Stimulated activated naive CD4-positive, alpha-beta T cell (primary cell): Measurements from ENCODE around the gene BLM.
A peak's percentile ranks its signal among the peaks of the same experiment; 100 is the strongest.
"Not testable (repeated sequence)": the region's sequence is repeated elsewhere in the genome, so short reads cannot be mapped to it uniquely, and the experiment has no call there.

Experiments
- DNase-seq, 6 experiments: peaks; one replicate each; lab custom pipeline; 2025; lab: John Stamatoyannopoulos, UW

The BLM gene

DNA sequence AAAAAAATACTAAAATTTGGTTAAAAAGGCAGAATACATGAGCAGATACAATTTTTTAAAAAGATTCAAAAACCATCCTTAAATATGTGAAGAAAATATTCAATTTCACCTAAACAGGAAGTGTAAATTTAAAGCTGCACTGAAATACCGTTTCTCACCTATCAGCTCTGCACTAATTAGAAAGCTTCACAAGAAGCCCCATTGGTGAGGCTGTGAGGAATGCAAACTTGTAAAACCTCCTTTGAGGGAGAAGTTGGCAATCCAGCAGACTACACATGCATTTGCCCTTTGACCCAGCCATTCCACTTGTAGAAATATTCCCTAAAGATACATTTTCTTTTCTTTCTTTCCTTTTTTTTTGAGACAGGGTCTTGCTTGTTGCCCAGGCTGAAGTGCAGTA lies 18.8 kb downstream of the BLM start:
- no peak for DNase-seq

DNA sequence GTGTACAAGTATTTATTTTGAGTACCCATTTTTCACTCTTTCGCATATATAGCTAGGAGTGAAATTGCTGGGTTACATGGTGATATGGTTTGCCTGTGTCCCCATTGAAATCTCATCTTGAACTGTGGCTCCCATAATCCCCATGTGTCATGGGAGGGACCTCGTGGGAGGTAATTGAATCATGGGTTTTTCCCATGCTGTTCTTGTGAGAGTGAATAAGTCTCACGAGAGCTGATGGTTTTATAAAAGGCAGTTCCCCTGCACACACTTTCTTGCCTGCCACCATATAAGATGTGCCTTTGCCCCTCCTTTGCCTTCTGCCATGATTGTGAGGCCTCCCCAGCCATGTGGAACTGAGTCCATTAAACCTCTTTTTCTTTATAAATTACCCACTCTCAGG lies 23.4 kb downstream of the BLM start:
- not testable (repeated sequence) for DNase-seq

DNA sequence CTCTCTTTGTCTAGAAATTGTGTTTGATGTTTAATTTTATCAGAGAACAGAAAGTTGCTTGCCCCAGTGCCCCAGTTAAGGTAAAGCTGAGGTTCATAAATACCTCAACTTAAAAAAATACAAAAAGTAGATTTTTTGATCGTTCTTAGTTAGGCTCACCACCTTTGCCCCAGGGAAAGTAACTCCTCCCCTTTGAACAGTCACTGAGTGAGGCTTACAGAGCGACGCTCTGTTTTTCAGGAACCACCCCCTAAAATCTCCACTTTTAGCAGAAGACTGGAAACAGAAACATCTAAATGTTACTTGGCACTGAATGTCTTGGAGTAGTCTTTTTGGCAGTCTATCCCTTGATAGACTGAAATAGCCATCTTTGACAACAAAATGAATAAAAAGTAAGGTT lies 24.9 kb downstream of the BLM start:
- DNase-seq = no peak

DNA sequence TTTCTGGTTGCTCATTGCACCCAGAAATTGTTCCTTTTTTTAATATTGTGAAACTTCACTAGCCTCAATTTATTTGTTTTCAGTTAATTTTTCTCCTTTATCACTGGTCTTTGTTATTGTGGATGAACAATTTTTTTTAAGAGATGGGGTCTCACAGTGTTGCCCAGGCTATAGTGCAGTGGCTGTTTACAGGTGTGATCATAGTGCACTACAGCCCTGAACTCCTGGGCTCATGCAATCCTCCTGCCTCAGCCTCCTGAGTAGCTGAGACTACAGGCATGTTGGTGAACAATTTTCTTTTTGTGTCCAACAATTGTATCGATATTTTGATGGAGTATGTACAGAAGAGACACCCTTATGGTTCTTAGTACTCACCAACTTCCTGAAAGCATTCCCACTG lies 26.3 kb downstream of the BLM start:
- DNase-seq = no peak

DNA sequence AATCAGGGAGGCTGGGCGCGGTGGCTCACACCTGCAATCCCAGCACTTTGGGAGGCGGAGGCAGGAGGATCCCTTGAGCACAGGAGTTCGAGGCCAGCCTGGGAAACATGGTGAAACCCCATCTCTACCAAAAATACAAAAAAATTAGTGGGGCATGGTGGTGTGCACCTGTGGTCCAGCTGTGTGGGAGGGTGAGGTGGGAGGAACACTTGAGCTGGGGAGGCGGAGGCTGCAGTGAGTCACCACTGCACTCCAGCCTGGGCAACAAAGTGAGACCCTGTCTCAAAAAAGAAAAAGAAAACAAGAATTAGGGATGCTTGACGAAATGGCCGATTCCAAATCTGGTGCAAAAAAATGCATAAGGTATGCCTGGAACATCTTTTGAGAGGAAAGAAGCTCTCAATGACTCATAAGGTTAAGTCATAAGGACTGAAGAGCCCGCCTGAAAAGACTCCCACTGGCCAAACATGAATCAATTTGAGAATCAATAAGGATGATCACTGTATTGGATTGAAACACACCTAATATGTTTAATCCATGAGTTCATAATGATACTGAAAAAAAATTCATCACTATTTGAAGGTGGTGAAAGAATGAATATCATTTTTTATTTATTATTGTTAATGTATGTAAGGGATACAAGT lies 27.7 kb downstream of the BLM start:
- no peak for DNase-seq

DNA sequence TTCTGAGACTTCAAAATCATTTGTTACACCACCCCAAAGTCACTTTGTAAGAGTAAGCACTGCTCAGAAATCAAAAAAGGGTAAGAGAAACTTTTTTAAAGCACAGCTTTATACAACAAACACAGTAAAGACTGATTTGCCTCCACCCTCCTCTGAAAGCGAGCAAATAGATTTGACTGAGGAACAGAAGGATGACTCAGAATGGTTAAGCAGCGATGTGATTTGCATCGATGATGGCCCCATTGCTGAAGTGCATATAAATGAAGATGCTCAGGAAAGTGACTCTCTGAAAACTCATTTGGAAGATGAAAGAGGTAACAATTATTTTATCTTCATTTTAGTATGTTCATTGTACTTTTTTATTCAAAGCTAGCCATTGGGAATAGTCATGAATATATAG lies 32.6 kb downstream of the BLM start:
- no peak for DNase-seq

DNA sequence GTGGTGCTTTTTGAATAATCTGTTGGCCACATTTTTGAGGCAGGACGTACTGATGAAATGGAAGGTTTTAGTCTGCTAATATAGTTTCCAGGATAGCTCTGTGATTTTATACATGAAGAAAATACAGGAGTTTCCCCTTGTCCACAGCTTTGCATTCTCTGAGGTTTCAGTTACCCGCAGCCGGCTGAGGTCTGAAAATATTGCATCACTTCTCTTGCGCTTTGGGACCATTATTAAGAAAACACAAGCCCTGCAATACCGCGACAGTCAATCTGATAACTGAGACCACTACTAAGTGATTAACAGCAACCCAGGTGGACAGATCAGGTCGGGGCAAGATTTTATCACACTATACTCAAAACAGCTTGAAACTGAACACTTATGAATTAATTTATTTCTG lies 33.0 kb downstream of the BLM start:
- DNase-seq = no peak

DNA sequence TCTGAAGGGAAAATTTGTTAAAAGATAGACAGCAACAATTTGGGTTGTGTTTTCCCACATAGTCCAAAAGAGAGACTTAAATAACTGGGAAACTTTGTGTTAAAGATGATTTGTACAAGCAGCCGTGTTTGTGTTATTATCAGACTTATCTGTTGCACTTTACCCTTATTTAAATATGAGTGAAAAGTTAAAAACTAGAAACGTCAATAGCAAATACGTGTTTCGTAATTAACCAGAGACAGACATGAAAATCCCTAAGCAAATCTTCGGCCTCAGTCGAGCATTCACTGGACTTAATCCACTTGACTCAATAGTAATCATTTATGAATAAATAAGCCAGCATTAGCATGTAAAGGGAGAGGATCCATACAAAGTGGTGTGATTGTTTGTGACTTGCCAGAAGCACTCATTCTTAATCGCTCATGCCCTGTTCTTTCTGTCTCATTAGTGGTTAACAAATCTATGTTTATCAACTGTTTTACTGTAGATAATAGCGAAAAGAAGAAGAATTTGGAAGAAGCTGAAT lies 34.2 kb downstream of the BLM start:
- DNase-seq = no peak

DNA sequence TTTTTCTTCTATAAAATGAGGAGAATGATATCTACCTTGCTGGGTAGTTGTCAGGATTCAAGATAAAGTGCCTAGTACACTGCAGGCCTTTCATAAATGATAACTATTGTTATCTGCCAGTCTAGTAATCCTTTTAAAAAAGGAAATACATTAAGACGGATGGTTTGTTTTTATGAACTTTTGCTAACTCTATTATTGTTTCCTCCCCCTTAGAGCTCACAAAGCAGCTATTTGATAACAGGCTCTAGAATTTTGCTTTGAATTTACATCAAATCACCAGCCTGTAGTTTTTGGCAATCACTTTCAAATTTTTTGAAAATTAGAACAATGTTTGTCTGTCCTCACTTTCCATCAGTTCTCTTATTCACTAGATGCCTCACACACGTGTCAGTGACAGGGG lies 39.8 kb downstream of the BLM start:
- DNase-seq = no peak

DNA sequence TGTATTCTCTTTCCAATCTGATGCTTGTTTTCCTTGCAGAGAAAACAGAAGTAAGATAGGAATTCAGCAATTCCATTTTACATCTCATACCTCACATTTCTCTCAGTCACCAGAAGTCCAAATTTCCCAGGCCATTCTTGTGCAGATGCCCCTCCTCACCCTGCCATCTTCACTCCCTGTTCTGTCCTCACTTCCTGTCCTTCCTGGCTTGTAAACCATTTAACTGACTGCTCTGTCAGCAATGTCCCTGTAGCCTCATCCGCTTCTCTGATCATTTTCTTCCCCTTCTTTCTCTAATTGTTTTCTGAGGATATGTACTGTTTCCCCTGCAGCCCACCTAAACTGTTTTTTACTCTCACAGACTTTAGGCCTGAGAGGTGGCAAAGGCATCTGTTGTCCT lies 40.3 kb downstream of the BLM start:
- DNase-seq = no peak

DNA sequence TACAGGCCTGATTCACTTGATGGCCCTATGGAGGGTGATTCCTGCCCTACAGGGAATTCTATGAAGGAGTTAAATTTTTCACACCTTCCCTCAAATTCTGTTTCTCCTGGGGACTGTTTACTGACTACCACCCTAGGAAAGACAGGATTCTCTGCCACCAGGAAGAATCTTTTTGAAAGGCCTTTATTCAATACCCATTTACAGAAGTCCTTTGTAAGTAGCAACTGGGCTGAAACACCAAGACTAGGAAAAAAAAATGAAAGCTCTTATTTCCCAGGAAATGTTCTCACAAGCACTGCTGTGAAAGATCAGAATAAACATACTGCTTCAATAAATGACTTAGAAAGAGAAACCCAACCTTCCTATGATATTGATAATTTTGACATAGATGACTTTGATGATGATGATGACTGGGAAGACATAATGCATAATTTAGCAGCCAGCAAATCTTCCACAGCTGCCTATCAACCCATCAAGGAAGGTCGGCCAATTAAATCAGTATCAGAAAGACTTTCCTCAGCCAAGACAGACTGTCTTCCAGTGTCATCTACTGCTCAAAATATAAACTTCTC lies 43.6 kb downstream of the BLM start:
- DNase-seq = no peak

DNA sequence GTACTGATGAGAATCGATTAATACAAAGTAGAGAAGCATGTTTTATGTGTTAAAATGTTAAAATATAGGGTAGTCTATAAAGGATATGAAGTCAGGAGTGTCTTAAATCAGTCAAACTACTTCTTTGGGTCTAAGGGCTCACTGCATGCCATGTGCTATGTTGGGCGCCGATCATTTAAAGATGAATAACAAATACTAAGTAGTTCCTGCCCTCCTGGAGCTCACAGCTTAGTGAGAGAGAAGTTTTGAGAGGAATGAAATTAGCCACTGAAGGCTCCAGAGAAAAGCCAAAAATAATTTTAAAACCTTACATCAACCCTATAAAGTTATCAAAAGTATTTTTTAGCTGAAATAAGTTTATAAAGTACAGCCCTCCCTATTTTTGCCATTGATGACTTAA lies 44.5 kb downstream of the BLM start:
- no peak for DNase-seq

DNA sequence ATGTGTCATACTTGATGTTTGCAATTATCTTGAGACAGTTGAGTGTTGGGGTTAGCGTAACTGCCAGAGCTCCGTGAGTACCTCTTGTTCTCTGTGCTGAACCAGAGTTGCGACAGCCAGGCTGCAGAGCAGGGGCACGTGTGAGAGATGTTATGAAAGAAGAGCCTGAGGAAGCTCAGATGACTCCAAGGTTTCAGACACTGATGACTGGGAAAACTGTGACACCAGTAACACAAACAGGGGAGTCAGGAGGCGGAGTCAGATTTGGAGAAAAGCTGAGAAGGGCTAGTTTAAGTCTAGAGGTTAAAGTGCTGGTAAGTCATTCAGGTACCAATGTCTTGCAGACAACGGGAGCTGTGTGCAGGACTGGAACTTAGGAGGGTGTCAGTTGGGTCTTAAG lies 45.0 kb downstream of the BLM start:
- no peak for DNase-seq

DNA sequence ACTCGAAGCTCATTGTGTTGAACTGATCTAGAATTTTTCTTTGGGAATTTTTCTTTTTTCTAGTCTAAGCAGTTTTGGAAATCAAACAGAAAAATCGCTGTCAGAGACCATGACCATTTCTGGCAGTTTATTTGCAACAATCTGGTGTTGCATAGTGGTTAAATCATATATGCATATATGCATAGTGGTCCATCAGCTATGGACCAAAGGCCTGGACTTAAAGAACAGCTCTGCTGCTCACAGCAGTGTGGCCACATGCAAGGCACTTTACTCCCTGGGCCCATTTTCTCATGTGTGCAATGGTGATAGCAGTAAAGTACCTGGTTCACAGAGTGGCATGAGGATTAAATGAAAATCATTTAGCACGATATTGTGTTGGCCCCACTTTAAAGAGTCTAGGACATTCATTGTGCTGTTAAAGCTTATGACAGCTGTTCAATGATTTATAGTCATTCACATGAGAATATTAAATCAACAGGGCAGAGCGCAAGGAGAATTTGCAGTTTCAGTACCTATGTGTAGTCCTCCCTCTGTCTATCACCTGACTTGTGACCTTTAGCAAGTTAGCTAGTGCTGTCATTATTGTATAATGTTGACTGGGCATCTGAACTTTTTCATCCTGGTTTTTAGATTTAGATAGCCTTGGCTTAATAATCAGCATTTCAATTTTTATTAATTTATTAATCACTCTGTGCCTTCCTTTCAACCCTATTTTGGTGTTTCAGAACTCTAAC lies 46.4 kb downstream of the BLM start:
- no peak for DNase-seq

DNA sequence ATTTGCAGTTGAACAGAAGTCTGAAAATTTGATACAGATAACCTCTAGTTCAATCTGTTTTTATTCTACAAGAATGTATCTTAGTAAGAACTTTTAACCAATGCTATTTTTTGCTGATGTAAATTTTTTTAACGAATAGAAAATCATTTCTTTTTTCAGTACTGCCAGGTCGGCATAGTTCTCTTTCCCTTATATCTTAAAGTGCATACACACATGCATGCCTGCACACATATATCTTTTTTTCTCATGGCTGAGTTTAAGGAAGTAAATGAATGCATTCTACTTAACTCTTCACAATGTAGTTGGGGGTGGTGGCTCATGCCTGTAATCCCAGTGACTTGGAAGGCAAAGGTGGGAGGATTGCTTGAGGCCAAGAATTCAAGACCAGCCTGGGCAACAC lies 48.4 kb downstream of the BLM start:
- DNase-seq = no peak

DNA sequence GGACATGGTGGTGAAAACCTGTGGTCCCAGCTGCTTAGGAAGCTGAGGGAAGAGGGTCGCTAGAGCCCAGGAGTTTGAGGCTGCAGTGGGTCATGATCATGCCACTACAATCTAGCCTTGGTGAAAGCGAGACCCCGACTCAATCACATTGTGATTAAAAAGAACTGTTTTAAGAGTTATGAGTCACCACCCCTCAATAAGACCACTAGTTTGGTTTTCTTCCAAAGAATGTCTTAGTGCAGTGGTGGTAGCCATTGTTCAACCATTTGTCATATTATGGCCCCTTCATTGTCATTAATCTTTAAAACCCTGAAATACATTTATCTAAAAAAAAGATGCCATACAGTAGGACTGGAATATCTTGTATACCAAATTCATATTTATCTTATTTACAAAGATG lies 48.8 kb downstream of the BLM start:
- DNase-seq = no peak

DNA sequence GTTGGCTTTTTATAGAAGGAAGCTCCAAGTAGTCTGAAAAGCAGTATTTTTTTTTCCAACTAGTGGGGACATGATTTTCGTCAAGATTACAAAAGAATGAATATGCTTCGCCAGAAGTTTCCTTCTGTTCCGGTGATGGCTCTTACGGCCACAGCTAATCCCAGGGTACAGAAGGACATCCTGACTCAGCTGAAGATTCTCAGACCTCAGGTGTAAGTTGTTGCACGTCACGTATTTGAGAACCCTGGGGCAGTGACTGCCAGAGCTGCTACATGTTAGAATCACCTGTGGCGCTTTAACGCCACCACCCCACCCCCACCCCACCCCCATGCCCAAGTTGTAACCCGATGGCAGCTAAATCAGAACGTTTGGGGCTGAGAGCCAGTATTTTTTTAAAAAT lies 52.2 kb downstream of the BLM start:
- no peak for DNase-seq

DNA sequence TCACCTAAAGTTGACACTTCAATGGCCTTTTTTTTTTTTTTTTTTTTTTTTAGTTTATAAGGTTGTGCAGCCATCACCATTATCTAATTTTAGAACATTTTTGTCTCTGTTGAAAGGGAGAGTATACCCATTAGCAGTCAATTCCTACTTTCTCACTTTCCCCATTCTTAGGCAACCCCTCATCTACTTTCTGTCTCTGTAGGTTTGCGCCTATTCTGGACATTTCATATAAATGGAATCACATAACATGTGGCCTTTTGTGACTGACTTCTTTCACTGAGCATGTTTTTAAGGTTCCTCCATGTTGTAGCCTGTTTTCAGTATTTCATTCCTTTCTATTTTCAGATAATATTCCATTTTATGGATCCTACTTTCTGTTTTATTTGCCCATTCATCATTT lies 56.3 kb downstream of the BLM start:
- no peak for DNase-seq

DNA sequence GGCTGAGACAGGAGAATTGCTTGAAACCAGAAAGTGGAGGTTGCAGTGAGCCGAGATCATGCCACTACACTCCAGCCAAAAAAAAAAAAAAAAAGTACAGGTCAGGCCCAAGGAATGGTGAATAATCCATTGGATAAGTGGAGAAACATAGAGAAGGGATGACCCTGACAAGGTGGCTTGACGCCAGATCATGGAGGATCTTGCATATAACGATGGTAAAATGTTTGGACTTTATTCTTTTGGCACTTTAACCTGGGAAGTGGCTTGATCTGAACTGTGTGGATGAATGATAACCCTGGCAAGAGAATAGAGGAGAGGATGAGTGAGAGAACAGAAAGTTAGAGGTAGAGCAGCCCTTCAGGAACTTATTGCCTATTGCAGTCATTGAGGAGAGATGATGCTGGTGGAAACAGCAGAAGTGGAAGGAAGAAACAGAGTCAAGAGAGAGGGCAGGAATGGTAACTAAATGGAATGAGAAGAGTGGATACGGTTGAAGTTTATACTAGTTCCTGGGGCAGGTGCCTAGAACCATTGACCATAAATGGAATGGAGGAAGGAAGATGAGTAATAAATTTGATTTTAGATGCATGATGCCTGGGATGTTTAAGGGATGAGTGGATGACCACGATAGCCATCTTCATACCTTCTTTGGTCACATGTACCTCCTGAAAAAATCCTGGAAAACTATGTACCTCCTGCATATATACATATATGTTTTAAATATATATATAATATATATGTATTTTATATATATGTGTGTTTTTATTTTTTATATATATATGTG lies 57.8 kb downstream of the BLM start:
- no peak for DNase-seq

DNA sequence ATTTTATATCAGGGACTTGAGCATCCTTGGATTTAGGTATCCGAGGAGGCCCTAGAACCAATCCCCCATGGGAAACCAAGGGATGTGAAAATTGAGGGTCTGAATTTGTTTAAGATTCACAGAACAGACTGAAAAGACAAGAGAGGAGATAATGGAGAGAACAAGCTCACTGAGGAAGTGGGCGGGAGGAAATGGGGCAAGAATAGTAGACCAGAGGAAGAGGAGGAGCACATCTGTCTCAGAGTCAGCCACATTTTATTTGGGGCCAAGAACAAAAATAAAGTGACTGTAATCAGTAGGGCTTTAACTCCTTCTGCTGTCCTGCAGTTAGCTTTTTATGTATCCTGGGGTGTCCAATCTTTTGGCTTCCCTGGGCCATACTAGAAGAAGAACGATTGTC lies 63.8 kb downstream of the BLM start:
- DNase-seq = peak in 2 of 6 experiments; percentile 3 to 8

DNA sequence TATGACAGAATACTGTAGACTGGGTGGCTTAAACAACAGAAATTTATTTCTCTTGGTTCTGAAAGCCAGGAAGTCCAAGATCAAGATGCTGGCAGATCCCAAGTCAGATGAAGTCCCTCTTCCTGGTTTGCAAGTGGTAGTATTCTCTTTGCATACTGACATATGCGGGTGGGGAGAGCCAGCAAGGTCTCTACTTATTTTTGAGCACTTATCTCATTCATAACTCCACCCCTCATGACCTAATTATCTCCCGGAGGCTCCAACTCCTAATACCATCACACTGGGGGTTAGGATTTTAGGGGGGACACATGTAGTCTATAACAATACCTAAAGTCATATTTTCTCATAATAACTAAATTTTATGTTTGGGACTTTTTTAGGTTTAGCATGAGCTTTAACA lies 65.3 kb downstream of the BLM start:
- DNase-seq = no peak

DNA sequence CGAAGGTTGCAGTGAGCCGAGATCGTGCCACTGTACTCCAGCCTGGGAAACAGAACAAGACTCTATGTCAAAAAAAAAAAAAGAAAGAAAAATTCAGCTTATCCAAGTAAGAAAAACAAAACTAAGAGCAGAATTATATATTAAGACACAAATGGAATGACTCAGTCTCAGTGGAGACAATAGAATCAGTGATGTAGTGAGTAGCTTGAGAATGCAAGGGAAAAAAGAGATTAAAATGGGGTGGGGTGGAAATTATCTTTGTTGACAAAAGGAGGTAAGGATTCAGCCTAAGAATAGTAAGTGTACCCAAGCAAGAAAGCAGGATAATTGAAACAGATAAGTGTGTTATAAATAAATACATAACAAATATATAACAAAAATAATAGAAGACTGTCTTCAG lies 70.7 kb downstream of the BLM start:
- DNase-seq = no peak

DNA sequence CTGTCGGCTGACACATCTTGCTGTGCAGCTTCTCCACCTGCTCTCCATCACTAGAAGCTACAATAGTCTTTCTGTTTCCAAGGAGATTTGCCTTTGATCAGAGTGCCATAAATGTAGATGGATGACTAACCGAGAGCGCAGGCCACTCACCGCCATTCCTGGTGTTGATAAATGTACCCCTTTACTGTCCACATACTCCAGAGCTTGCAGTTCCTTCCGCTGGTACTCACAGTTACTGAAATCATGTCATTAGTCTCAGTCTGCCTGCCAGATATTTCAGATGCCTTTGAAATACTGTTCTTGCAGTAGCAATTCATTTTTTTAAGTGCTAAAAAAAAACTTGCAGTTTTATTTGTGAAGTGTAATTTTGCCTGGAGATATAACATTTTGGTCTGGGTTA lies 72.3 kb downstream of the BLM start:
- no peak for DNase-seq
